Head of caudate nucleus (tissue), 42 donors: ENCODE results near the gene SUPT3H.
"Not testable (repeated sequence)": the region's sequence is repeated elsewhere in the genome, so short reads cannot be mapped to it uniquely, and the experiment has no call there.

Experiments
- DNase-seq, 42 donors: peaks; one replicate each; pipeline versions ENCODE4 v3.0.0 to v3.0.0-alpha.2; 2020 to 2021; ENCODE audit warnings: mixed read lengths in 7 of 42
- intact Hi-C: fragments of 100-400 bp; cut with DNase I; formaldehyde crosslinking; loops from one replicate; pipeline ENCODE4 v1.15.0; 2022

The SUPT3H gene

DNA sequence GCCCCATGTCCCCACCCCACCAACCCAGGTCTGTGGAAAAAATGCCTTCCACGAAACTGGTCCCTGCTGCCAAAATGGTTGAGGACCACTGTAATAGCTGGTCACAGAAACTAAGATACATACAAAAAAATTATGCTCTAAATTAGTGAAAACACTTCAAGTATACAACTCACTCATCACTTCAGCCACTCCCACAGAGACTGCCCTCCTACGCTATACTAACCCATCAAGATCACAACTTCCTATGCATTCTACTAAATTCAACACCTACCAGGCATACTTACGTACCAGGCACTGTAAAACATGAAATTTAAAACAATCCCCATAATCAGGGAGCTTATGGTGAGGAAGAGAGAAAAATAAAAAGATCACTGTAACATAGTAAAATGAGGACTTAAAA, 26.7 kb downstream of the SUPT3H start:
- DNase-seq: no peak
- intact Hi-C loops: no loop called here

DNA sequence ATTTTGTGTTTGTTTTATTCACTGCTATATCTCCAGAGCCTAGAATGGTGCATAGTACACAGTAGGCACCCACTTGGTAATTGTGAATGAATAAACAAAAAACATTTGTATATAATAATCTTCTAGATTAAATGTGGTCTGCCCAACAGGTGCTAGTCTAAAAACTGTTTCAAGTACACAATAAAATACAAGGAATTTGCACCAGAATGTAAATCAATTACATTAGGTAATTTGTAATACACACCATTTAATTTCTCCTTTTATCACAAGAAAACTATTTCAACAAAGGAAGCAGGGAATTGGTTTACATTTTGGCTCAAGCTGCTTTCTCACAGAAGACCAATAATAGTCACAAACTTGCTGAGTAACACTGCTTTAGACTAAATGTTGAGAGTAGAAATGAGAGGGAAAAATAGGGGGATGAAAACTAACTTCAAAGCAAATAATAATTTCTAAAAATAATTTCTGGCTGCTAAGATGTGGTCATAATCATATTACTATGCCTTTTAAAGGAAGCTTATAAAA, 27.5 kb downstream of the SUPT3H start:
- intact Hi-C loops: no loop called here
- no peak for DNase-seq

DNA sequence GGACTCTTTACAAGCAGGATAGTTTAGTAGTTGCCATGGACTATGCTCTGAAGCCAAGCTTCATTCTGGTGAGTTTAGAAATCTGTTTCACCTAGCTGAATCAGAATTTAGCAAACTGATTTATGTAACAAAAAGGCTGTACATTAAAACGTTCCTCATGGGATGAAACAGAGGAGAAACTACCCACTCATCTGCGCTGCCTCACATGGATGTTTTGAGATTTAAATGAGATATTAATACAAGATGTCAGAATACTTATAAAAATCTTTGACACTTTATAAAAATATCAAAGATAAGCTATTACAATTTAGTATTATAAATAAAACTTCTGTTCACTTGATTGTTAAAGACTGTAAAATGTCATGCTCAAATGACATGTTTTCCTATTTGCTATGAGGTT, 32.8 kb downstream of the SUPT3H start:
- intact Hi-C loops: no loop called here
- DNase-seq: no peak

DNA sequence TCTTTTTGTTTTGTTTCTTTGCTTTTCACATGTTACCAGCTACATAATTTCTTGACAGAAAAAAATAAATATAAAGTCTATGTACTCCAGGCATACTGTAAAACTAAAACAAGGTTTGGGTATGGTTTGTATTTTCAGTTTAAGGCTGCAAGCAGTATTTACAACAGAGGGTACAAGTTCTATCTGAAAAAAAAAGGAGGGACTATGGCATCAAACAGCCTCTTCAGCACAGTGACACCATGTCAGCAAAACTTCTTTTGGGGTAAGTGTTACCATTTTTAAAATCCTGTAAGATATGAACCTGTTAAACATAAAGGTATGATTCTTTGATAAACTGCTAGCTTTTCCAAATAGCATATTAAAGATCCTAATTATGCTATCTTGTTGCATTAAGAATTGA, 49.2 kb downstream of the SUPT3H start:
- DNase-seq: no peak
- intact Hi-C loops: no loop called here

DNA sequence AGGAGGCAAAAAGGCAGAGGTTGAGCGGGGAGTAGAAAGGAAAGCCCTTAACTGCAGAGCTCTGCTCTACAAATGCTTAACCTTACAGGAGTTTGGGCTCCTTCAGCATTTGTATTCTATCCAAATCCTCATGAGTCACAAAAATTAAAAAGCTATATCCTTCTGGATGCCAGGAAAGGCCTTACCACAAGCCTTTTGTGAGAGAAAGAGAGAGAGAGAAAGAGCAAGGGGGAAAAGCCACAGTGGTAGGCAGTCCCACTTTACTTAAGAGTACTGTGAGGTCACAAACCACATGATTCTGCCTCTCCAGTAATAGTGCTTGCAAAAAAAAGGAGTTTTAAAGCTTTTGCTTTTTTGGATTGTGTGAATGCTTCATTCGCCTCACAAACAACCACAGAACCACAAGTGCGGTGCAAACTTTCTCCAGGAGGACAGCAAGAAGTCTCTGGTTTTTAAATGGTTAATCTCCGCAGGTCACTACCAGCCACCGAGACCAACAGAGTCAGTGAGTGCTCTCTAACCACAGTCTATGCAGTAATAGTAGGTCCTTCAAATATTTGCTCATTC, 49.7 kb downstream of the SUPT3H start, which contains the start of gene RUNX2:
RUNX2 (plus strand) TSS at position 375 of the 567 bp plus-strand sequence. CDS start 397 bp downstream, outside the sequence.
- peak in 3 of 42 donors; percentile 4 to 6 (median 6) for DNase-seq
- intact Hi-C loops: no loop called here

DNA sequence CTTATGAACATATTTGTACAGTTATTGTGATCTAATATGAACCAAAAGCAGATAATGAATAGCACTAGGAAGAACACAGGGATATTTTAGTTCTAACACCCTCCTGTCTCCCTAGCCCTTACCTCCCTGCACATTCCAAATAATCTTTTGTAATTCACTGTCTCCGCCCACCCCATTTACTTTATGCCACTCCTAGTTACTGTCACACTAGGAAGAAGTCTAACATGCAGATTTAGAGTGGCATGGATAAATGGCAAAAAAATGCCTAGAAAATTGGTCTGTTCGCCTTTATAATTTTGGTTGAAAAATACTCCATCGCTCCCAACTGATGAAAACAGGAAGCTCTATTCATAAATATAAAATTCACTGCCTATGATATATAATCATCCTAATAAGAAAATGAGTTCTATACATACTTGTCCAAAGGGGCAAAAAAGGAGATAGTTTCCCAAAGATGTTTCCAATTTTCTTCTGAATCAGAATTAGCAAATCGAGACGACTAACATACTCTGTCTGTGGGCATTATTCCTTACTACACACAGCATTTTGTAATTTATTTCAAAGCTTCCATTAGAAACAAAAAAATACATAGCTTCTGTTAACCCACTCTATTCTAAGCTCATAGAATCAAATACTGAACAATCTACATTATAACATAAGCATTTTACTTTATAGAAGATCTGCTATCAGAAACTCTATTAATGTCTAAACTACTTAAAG, 50.9 kb downstream of the SUPT3H start:
- intact Hi-C loops: no loop called here
- DNase-seq: peak in 2 of 42 donors; percentile 17 to 50

DNA sequence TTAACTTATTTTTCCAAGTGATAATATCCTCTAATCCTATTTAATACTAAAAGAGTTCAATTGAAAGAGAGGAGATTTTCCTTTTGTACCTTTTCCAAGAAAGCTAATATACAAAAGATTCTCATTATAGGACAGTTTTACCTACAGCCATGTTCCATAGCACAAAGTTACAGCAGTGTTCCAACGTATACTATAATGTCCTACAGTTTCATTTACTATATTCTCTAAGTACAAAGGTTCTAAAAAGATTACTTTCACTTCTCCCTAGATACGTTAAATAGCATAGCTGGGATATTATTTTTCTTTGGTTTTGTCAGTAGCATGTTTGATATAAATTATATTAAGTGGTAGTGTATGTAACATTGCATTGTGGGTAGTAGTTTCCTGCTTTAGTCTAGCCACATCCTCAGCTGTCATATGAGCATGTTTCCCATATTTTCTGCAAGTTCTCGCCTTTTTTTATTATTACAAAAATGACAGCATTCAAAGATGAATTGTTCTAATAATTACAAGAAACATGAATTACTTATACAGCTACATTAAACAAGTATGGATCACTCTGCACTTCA, 54.0 kb downstream of the SUPT3H start:
- intact Hi-C loops: no loop called here
- no peak for DNase-seq

DNA sequence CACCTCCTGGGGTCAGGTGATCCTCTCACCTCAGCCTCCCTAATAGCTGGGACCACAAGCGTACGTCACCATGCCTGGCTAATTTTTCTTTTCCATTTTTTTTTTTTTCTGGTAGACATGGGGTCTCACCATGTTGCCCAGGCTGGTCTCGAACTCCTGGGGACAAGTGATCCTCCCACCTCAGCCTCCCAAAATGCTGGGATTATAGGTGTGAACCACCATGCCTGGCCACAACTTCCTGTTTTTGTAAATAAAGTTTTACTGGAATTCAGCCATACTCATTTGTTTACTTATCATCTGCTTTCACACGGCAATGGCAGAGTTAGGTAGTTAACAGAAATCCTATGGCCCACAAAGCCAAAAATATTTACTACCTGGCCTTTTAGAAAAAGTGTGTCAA, 57.4 kb downstream of the SUPT3H start:
- no peak for DNase-seq
- intact Hi-C loops: no loop called here

DNA sequence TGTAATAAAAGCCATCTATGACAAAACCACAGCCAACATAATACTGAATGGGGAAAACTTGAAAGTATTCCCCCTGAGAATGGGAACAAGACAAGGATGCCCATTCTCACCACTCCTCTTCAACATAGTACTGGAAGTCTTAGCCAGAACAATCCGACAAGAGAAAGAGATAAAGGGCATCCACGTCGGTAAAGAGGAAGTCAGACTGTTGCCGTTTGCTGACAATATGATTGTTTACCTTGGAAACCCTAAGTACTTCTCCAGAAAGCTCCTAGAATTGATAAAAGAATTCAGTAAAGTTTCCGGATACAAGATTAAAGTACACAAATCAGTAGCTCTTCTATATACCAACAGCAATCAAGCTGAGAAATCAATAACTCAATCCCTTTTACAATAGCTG, 63.6 kb downstream of the SUPT3H start:
- intact Hi-C loops: no loop called here
- DNase-seq: no peak

DNA sequence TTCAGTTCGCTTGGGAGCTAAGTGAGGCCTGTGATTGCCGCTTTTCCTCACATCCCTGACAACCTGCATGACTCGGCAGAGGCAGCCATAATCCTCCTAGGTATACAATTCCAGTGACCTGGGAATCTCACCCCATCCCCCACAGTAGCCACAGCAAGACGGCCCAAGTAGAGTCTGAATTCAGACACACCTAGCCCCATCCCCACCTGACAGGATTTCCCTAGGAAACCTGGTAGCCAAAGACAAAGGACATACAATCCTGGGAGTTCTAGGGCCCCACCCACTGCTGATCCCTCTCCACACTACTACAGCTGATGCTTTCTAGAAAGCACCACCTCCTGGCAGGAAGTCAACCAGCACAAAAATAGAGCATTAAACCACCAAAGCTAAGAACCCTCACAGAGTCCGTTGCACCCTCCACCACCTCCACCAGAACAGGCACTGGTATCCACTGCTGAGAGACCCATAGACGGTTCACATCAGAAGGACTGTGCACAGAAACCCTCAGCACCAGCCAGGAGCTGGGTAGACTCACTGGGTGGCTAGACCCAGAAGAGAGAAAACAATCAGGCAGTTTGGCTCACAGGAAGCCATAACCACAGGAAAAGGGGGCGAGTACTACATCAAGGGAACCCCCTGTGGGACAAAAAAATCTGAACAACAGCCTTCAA, 67.5 kb downstream of the SUPT3H start:
- intact Hi-C loops: no loop called here
- no peak for DNase-seq

DNA sequence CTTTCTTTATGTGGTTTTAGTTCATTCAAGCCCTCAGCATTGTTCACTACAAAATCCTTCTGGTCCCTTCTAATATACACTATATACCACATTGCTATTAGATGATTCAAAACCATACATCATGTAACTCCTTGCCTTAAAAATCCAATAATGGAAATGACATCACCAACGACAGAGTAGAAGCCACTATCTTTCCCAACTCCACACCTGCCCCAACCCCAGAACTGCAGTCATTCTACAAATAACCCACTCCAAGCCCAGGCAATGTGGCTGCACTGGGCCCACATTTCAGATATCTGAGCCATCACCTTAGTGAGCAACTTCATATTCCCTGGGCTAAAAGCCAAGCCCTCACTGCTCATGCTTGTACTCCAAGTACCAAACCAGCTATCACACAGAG, 72.2 kb downstream of the SUPT3H start:
- DNase-seq: no peak

DNA sequence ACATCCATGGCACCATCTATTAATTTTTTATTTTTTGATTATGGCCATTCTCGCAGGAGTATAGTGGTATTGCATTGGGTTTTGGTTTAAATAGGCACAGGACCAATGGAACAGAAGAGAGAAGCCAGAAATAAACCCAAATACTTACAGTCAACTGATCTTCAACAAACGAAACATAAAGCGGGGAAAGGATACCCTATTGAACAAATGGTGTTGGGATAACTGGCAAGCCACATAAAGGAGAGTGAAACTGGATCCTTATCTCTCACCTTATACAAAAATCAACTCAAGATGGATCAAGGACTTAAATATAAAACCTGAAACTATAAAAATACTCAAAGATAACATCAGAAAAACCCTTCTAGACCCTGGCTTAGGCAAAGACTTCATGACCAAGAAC, 74.9 kb downstream of the SUPT3H start:
- intact Hi-C loops: no loop called here

More for the DNA sequence above, 72.2 kb downstream of the SUPT3H start:
- intact Hi-C loops: no loop called here

DNA sequence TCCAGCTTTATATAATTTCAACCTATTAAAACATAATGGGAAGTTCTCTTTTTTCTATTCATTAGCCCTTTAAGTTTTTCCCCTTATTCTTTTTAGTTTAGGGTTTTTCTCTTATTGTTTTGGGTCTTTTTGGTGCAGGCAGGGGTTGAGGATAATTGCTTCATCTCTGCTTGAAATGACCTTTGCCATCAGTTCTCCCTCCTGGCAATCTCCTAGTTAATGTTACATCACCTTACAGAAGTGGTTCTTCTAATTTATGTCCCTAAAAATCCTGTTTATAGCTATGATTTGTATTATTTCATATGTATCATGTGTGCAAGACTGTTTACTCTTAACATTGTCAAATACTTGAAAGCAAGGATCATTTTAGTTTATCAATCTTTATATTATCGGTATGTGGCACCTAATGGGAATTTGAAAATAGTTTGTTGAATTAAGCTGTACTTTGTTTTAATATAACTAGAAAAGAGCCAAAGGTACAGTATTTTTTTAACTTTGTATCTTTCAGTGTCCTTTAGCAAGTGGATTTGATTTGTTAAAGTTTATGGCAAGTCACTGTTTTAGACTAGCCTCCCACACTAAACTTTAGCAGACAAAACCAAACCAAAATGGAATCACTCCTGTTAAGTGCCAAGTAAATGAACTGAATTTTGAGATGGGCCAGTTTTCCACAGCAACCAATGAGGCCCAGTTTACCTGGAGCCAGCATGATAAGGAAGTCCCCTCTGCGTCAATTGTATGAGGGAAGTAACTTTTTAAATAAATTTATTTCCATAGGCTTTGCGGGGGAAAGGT, 76.2 kb downstream of the SUPT3H start:
- intact Hi-C loops: no loop called here
- DNase-seq: no peak

More for the DNA sequence above, 74.9 kb downstream of the SUPT3H start:
- no peak for DNase-seq

DNA sequence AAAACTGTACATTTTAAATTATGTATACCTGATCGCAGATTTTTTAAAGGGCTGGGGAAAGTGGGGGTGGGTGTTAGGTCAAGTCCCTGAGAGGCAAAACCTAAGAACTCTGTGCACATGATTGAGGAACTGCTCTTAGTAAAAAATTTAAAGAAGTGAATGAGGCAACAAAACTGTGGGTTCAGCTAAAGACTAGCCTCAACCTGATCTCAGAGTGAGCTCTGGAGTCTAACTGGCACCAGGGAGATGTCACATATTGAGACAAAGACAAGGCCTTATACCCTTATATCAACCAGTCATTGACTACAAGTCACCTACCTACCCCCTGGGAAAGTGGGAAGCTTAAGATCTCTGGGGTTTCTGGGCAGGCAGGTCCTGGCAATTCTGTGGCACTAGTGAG, 77.0 kb downstream of the SUPT3H start:
- peak in 1 of 42 donors; percentile 2 for DNase-seq
- intact Hi-C loops: no loop called here

DNA sequence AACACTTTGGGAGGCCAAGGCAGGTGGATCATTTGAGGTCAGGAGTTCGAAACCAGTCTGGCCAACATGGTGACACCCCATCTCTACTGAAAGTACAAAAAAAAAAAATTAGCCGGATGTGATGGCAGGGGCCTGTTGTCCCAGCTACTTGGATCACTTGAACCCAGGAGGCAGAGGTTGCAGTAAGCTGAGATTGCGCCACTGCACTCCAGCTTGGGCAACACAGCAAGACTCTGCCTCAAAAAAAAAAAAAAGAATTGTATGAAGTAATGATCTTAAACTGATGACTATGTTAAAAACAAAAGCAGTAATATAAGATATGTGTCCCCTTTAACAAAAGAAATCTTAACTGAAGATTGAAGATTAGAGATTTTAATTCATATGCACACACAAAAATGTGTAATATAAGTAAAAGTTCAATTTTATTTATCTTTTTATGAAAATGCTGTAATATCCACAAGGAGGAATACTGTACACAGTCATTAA, 78.6 kb downstream of the SUPT3H start:
- intact Hi-C loops: no loop called here
- no peak for DNase-seq

DNA sequence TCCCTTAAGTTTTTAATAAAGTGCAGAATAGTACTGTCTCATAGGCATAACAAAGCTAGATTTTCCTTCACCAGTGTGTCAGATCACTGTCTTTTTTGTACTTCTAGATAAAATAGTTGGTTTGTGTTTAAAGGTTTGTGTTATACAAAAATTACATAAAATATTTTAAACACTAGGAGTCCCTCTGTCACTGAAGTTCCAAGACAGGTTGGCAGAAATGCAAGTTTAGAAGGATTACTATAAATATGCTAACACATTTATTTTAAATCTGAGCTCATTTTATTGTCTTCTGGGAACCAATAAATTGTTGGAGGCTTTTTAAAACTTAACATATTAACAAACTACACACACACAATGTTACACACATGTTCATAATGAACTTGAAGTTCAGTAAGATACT, 80.4 kb downstream of the SUPT3H start:
- intact Hi-C loops: no loop called here
- DNase-seq: no peak

DNA sequence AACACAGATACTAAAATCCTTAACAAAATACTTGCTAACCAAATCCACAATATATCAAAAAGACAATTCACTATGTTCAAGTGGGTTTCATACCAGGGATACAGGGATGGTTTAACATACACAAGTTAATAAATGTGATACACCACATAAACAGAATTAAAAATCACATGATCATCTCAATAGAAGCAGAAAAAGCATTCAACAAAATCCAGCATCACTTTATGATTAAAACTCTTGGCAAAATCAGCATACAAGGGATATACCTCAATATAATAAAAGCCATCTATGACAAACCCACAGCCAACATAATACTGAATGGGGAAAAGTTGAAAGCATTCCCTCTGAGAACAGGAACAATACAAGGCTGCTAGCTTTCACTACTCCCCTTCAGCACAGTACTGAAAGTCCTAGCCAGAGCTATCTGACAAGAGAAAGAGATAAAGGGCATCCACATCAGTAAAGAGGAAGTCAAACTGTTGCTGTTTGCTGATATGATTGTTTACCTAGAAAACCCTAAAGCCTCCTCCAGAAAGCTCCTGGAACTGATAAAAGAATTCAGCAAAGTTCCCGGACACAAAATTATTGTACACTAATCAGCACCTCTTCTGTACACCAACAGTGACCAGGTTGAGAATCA, 83.6 kb downstream of the SUPT3H start:
- intact Hi-C loops: not testable (repeated sequence)

DNA sequence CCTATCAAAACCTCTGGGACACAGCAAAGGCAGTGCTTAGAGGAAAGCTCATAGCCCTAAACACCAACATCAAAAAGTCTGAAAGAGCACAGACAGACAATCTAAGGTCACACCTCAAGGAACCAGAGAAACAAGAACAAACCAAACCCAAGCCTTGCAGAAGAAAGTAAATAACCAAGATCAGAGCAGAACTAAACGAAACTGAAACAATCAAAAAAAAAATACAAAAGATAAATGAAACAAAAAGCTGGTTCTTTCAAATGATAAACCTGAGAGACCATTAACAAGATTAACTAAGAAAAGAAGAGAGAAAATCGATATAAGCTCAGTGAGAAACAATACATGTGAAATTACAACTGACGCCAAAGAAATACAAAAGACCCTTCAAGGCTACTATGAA, 84.4 kb downstream of the SUPT3H start:
- no peak for DNase-seq
- intact Hi-C loops: no loop called here

More for the DNA sequence above, 83.6 kb downstream of the SUPT3H start:
- DNase-seq: not testable (repeated sequence)
